Measurements from ENCODE around the gene UBE2I.

GRCh38 chr16:1282324-1282973, 27.0 kb upstream of the UBE2I start:
- TF ChIP-seq CTCF (IDR thresholded peaks at IDR 0.05; ENCODE audit: insufficient read depth, low read depth, low read length) = no peak
- no peak for TF ChIP-seq EZH2 (IDR thresholded peaks at IDR 0.05; ENCODE audit: insufficient read depth, low read length)
